Measurements from ENCODE around the gene HSPA1L.

DNA sequence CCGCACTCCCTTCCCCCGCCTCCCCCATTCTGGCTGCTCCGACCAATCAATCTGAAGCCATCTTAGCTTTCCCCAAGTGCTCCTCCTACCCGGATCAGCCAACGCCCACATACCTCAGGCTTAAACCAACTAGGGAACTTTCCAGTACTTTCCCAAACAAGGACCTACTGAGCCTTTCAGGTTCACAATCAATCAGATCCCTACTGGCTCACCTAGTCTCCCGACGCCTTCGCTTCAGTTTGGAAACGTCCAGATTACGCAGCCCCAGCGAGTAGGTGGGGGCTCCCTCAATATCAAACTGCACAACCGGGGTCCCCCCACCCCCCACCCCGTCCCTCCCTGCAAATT lies 432 bp downstream of the HSPA1L start:
- TF ChIP-seq CTCF (conservative IDR thresholded peaks at IDR 0.05; ENCODE audit: low read depth in 2 of 2): no peak
- peak; percentile 44 for TF ChIP-seq POLR2AphosphoS5 (IDR thresholded peaks at IDR 0.05; ENCODE audit: low read depth)
- TF ChIP-seq, protein P1, sequence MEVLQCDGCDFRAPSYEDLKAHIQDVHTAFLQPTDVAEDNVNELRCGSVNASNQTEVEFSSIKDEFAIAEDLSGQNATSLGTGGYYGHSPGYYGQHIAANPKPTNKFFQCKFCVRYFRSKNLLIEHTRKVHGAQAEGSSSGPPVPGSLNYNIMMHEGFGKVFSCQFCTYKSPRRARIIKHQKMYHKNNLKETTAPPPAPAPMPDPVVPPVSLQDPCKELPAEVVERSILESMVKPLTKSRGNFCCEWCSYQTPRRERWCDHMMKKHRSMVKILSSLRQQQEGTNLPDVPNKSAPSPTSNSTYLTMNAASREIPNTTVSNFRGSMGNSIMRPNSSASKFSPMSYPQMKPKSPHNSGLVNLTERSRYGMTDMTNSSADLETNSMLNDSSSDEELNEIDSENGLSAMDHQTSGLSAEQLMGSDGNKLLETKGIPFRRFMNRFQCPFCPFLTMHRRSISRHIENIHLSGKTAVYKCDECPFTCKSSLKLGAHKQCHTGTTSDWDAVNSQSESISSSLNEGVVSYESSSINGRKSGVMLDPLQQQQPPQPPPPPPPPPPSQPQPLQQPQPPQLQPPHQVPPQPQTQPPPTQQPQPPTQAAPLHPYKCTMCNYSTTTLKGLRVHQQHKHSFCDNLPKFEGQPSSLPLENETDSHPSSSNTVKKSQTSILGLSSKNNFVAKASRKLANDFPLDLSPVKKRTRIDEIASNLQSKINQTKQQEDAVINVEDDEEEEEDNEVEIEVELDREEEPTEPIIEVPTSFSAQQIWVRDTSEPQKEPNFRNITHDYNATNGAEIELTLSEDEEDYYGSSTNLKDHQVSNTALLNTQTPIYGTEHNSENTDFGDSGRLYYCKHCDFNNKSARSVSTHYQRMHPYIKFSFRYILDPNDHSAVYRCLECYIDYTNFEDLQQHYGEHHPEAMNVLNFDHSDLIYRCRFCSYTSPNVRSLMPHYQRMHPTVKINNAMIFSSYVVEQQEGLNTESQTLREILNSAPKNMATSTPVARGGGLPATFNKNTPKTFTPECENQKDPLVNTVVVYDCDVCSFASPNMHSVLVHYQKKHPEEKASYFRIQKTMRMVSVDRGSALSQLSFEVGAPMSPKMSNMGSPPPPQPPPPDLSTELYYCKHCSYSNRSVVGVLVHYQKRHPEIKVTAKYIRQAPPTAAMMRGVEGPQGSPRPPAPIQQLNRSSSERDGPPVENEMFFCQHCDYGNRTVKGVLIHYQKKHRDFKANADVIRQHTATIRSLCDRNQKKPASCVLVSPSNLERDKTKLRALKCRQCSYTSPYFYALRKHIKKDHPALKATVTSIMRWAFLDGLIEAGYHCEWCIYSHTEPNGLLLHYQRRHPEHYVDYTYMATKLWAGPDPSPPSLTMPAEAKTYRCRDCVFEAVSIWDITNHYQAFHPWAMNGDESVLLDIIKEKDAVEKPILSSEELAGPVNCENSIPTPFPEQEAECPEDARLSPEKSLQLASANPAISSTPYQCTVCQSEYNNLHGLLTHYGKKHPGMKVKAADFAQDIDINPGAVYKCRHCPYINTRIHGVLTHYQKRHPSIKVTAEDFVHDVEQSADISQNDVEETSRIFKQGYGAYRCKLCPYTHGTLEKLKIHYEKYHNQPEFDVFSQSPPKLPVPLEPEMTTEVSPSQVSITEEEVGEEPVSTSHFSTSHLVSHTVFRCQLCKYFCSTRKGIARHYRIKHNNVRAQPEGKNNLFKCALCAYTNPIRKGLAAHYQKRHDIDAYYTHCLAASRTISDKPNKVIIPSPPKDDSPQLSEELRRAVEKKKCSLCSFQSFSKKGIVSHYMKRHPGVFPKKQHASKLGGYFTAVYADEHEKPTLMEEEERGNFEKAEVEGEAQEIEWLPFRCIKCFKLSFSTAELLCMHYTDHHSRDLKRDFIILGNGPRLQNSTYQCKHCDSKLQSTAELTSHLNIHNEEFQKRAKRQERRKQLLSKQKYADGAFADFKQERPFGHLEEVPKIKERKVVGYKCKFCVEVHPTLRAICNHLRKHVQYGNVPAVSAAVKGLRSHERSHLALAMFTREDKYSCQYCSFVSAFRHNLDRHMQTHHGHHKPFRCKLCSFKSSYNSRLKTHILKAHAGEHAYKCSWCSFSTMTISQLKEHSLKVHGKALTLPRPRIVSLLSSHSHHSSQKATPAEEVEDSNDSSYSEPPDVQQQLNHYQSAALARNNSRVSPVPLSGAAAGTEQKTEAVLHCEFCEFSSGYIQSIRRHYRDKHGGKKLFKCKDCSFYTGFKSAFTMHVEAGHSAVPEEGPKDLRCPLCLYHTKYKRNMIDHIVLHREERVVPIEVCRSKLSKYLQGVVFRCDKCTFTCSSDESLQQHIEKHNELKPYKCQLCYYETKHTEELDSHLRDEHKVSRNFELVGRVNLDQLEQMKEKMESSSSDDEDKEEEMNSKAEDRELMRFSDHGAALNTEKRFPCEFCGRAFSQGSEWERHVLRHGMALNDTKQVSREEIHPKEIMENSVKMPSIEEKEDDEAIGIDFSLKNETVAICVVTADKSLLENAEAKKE (CRISPR knock-in tag; IDR thresholded peaks at IDR 0.05): no peak
- no peak for TF ChIP-seq EZH2 (IDR thresholded peaks at IDR 0.05; ENCODE audit: low read depth, unreplicated experiment)
- TF ChIP-seq EZH2phosphoT487 (IDR thresholded peaks at IDR 0.05; ENCODE audit: unreplicated experiment): no peak
- TF ChIP-seq JUNB (IDR thresholded peaks at IDR 0.05; ENCODE audit: unreplicated experiment): no peak
- TF ChIP-seq ETS1 (IDR thresholded peaks at IDR 0.05): no peak

All from GM23338 (cell line).